Psoas muscle (tissue), 8 donors: ENCODE results near the gene C20orf96. TPM values are rescaled to one million over a fixed set of nuclear protein-coding genes. Genes with fewer than 3 reads are reported as not detected.
A peak's percentile ranks its signal among the peaks of the same experiment; 100 is the strongest.

Experiments used
- ATAC-seq, 4 donors: fragments of 200-7000 bp; cut with Tn5 transposase; one replicate each; pipeline ENCODE4 v1.9.1; 2020; ENCODE audit warnings: moderate library complexity in 3 of 4, mild to moderate bottlenecking in 2 of 4
- DNase-seq, 2 donors: peaks; one replicate each; pipeline ENCODE4 v3.0.0-alpha.2; 2020
- H3K27ac ChIP-seq: fragments of 200-600 bp; one replicate; pipeline ENCODE4 v1.8.0; 2022
- H3K27me3 ChIP-seq, 3 donors: fragments of 200-600 bp in 1 of 3; one replicate each; pipeline versions ENCODE4 v1.6.1 to v1.8.0; 2013 to 2022; ENCODE audit warnings: low read length in 2 of 3, mild to moderate bottlenecking in 2 of 3, moderate library complexity in 1 of 3; ENCODE audit not compliant: insufficient read depth in 3 of 3
- H3K36me3 ChIP-seq, 2 donors: fragments of 200-600 bp in 1 of 2; one replicate each; pipeline versions ENCODE4 v1.6.1 to v1.8.0; 2013 to 2022; ENCODE audit warnings: low read depth in 1 of 2, mild to moderate bottlenecking in 1 of 2, moderate library complexity in 1 of 2; ENCODE audit not compliant: insufficient read depth in 1 of 2
- H3K4me1 ChIP-seq: fragments of 200-600 bp; one replicate; pipeline ENCODE4 v1.8.0; 2022
- H3K4me3 ChIP-seq: fragments of 200-600 bp; one replicate; pipeline ENCODE4 v1.8.0; 2022; ENCODE audit warnings: mild to moderate bottlenecking
- H3K9me3 ChIP-seq: fragments of 200-600 bp; one replicate; pipeline ENCODE4 v1.8.0; 2022
- WGBS, 3 donors: extraction: QIAGEN DNeasy Blood & Tissue Kit; methylation state at CpG; one replicate each; pipeline versions ENCODE4 v1.1.6 to v1.1.7; 2013; 5-methylcytosine and 5-hydroxymethylcytosine counted together
- intact Hi-C, 2 donors: fragments of 100-400 bp; cut with DNase I; formaldehyde crosslinking; loops; one replicate each; pipeline versions ENCODE4 v1.11.0 to v1.14.2; 2022
- polyA plus RNA-seq, 3 donors: library from polyadenylated mRNA; stranded (reverse); fragments of 200-250 nt; gene quantifications; one replicate each; pipeline ENCODE4 v1.2.3, GENCODE V29; 2013
- total RNA-seq, 4 donors: library from RNA; stranded (reverse); fragmentation: NEBNext Ultra II Directional in 2 of 4; extraction: Animal tissue kit (Norgen Biotek cat#: 25700) in 2 of 4; gene quantifications; one replicate each; pipeline versions ENCODE4 v1.2.1 to v1.2.4, GENCODE V29; 2021 to 2023
- TF ChIP-seq, protein P1 (sequence below): fragments of 200-600 bp; IDR thresholded peaks from one replicate; pipeline ENCODE4 v1.8.0; 2022; ENCODE audit warnings: antibody characterized with exemption
- donor health status: healthy with polysubstance abuse.
- donor health status: DM: no; HTN: no; CAD: no; lungs with moderate emphysema.
- donor health status: Bipolar disorder and iron deficiency.
- donor health status: healthy.
- donor health status: DM: yes; HTN: yes; CAD: no.
- donor health status: DM: no; HTN: no; CAD: no.
- donor health status: DM: no; HTN: no; CAD: no.
- donor health status: DM: yes; HTN: yes; CAD: no.

Gene C20orf96
- total and polyA plus RNA-seq, 7 donors, result 1.0 to 2.1 (median 1.7) TPM

GRCh38 chr20:329851-330232, 39.3 kb upstream of the C20orf96 start:
- TF ChIP-seq, protein P1, sequence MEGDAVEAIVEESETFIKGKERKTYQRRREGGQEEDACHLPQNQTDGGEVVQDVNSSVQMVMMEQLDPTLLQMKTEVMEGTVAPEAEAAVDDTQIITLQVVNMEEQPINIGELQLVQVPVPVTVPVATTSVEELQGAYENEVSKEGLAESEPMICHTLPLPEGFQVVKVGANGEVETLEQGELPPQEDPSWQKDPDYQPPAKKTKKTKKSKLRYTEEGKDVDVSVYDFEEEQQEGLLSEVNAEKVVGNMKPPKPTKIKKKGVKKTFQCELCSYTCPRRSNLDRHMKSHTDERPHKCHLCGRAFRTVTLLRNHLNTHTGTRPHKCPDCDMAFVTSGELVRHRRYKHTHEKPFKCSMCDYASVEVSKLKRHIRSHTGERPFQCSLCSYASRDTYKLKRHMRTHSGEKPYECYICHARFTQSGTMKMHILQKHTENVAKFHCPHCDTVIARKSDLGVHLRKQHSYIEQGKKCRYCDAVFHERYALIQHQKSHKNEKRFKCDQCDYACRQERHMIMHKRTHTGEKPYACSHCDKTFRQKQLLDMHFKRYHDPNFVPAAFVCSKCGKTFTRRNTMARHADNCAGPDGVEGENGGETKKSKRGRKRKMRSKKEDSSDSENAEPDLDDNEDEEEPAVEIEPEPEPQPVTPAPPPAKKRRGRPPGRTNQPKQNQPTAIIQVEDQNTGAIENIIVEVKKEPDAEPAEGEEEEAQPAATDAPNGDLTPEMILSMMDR, result no peak
- DNase-seq (no peak), ATAC-seq (no peak)
- no peak overlapping the region for H3K27ac ChIP-seq
- no peak overlapping the region for H3K4me3 ChIP-seq
- no peaks in the 10 kb centered on the region for H3K36me3 ChIP-seq
- H3K4me1 ChIP-seq, result no peaks in the 10 kb centered on the region
- H3K27me3 ChIP-seq, result no peaks in the 10 kb centered on the region
- H3K9me3 ChIP-seq, result no peaks in the 10 kb centered on the region
- intact Hi-C loops, result loop anchor here in 1 of 2 donors (5.0 to 10.0 kb wide), 2 partner anchors 55 to 123 kb away; no protein-coding TSS in a partner anchor
- WGBS, 3 donors, result 70 to 76% (median 71%) methylated on average over 4 of the region's 4 CpGs

- H3K4me1 ChIP-seq, result no peaks in the 10 kb centered on the region
- WGBS, 3 donors, result 54 to 59% (median 58%) methylated on average over 7 of the region's 7 CpGs
- no peaks in the 10 kb centered on the region for H3K9me3 ChIP-seq
- DNase-seq (no peak), ATAC-seq (no peak)
- TF ChIP-seq, protein P1, result no peak
- no peak overlapping the region for H3K4me3 ChIP-seq
- no peak overlapping the region for H3K27ac ChIP-seq
- intact Hi-C loops, result no loop called here
- no peaks in the 10 kb centered on the region for H3K27me3 ChIP-seq
- H3K36me3 ChIP-seq, result no peaks in the 10 kb centered on the region
Measured at GRCh38 chr20:328975-329695, 38.6 kb upstream of the C20orf96 start.

- Histone ChIP-seq H3K4me1 (peaks cover 5% of the 10 kb centered on the region), H3K36me3 (no peaks in the 10 kb centered on the region), H3K27me3 (no peaks in the 10 kb centered on the region), H3K27ac (peak overlapping the region; percentile 58), H3K9me3 (no peaks in the 10 kb centered on the region), H3K4me3 (peak overlapping the region; percentile 70)
- ATAC-seq, result no peak
- TF ChIP-seq, protein P1, result no peak
- no peak for DNase-seq
- WGBS, 3 donors, result 58 to 66% (median 65%) methylated on average over 29 to 31 of the region's 31 CpGs
- intact Hi-C loops, result no loop called here
Measured at GRCh38 chr20:328027-328974, 37.8 kb upstream of the C20orf96 start.

GRCh38 chr20:327186-328026, 36.9 kb upstream of the C20orf96 start:
- peak overlapping the region; percentile 70 for H3K4me3 ChIP-seq
- TF ChIP-seq, protein P1, result no peak
- DNase-seq, result peak; percentile 80 to 81
- H3K27ac ChIP-seq, result peak overlapping the region; percentile 58
- WGBS, 3 donors, result 11 to 17% (median 13%) methylated on average over 41 to 47 of the region's 47 CpGs
- ATAC-seq, result peak in 3 of 4 donors; percentile 7 to 13 (median 11)
- H3K36me3 ChIP-seq, result no peaks in the 10 kb centered on the region
- H3K9me3 ChIP-seq, result no peaks in the 10 kb centered on the region
- H3K4me1 ChIP-seq, result peaks cover 5% of the 10 kb centered on the region
- H3K27me3 ChIP-seq, result no peaks in the 10 kb centered on the region
- intact Hi-C loops, result no loop called here
